ENCODE data around the gene FAM107B. TPM values are rescaled to one million over a fixed set of nuclear protein-coding genes. Genes with fewer than 3 reads are reported as not detected.

FAM107B gene
- total RNA-seq, 1 experiment from 2014 or later, result 24.5 TPM

DNA sequence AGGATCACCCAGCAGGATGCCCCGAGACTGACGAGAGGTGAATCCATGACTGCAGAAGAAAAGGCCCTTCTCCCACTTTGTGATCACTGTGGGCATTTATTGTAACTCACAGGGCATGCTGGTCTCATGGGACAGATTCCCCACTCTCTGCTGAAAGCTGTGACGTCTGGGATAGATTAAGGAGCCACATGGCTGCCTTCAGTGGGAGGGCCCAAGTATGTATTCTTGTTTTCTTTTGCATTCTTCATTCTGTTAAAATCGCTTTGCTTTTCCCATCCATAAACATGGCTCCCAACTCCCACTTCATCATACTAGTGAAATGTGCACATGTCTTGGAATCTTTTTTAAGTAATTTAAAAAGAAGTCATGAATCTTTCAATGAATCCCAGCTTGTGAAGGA, 67.2 kb downstream of the FAM107B start:
- DNase-seq, result no peak
- no peak overlapping the region for H2AK5ac ChIP-seq (ENCODE audit: insufficient read length, low read length)
- no peak overlapping the region for H2AFZ ChIP-seq (ENCODE audit: low read length)
- Mint-ChIP-seq H3K4me1 (peaks cover 41% of the 10 kb centered on the region in 2 experiments), H3K27ac (peak overlapping the region in 1 of 3 experiments; percentile 29; a peak in 2 of 7 replicates), H3K27me3 (ENCODE audit: low read depth) (no peaks in the 10 kb centered on the region), H3K36me3 (ENCODE audit: insufficient read depth in 1 of 3, low read depth in 3 of 3) (peaks cover 0 to 8% (median 5%) of the 10 kb centered on the region in 3 experiments; a peak in 3 of 7 replicates), H3K9me3 (peaks cover 4 to 9% of the 10 kb centered on the region in 2 experiments; a peak in 4 of 5 replicates), H3K4me3 (no peak overlapping the region)
- H3K56ac ChIP-seq (ENCODE audit: insufficient read length, low read depth, low read length), result no peak overlapping the region
- no peak overlapping the region for H4K5ac ChIP-seq (ENCODE audit: insufficient read length, low read depth, low read length)
- H2BK20ac ChIP-seq (ENCODE audit: low read depth, low read length, poor library complexity, severe bottlenecking), result no peak overlapping the region
- no peak overlapping the region for H3K4me2 ChIP-seq (ENCODE audit: insufficient read depth, insufficient read length, low read length)
- H2BK120ac ChIP-seq (ENCODE audit: low read depth, low read length, poor library complexity, severe bottlenecking), result no peak overlapping the region
- no peaks in the 10 kb centered on the region for H3K9me3 ChIP-seq (ENCODE audit: control insufficient read depth, low read depth, low read length)
- H3K23ac ChIP-seq (ENCODE audit: insufficient read length, low read depth, low read length), result no peak overlapping the region
- no peak overlapping the region for H3K14ac ChIP-seq (ENCODE audit: insufficient read depth, low read length)
- H4K8ac ChIP-seq (replicated peaks; ENCODE audit: insufficient read length, low read depth, low read length), result no peak overlapping the region
- no peak overlapping the region for H2BK12ac ChIP-seq (ENCODE audit: insufficient read length, low read depth, low read length)
- no peaks in the 10 kb centered on the region; the same call in 1 of the 2 replicates for H3K4me1 ChIP-seq (ENCODE audit: insufficient read depth, low read length)
- TF ChIP-seq, protein P1, sequence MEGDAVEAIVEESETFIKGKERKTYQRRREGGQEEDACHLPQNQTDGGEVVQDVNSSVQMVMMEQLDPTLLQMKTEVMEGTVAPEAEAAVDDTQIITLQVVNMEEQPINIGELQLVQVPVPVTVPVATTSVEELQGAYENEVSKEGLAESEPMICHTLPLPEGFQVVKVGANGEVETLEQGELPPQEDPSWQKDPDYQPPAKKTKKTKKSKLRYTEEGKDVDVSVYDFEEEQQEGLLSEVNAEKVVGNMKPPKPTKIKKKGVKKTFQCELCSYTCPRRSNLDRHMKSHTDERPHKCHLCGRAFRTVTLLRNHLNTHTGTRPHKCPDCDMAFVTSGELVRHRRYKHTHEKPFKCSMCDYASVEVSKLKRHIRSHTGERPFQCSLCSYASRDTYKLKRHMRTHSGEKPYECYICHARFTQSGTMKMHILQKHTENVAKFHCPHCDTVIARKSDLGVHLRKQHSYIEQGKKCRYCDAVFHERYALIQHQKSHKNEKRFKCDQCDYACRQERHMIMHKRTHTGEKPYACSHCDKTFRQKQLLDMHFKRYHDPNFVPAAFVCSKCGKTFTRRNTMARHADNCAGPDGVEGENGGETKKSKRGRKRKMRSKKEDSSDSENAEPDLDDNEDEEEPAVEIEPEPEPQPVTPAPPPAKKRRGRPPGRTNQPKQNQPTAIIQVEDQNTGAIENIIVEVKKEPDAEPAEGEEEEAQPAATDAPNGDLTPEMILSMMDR (conservative IDR thresholded peaks at IDR 0.05), result no peak
- no peaks in the 10 kb centered on the region for H3K23me2 ChIP-seq (ENCODE audit: insufficient read length, low read depth, low read length, poor library complexity, severe bottlenecking)
- no peaks in the 10 kb centered on the region for H3K27me3 ChIP-seq (ENCODE audit: insufficient read depth, low read length)
- no peak overlapping the region for H3K4ac ChIP-seq (ENCODE audit: low read depth, low read length)
- no peak overlapping the region for H2BK15ac ChIP-seq (ENCODE audit: low read depth, low read length)
- no peaks in the 10 kb centered on the region for H3K79me1 ChIP-seq (ENCODE audit: insufficient read depth, low read depth, low read length, poor library complexity, severe bottlenecking)
- no peaks in the 10 kb centered on the region for H3K79me2 ChIP-seq (ENCODE audit: insufficient read depth, low read length)
- H3K18ac ChIP-seq (ENCODE audit: insufficient read length, low read depth, low read length), result no peak overlapping the region
- WGBS (ENCODE audit: extremely low coverage, insufficient read length, low lambda C conversion rate), result no CpG with 5 or more reads among the region's 4 CpGs
- no peak overlapping the region for H2BK5ac ChIP-seq (ENCODE audit: insufficient read length, low read length)
- H3K27ac ChIP-seq (ENCODE audit: insufficient read length, low read depth, low read length), result no peak overlapping the region
- no peak overlapping the region for H3K9ac ChIP-seq (ENCODE audit: extremely low read depth, insufficient read length, low read length)
- H3T11ph ChIP-seq (ENCODE audit: low read length), result no peak overlapping the region
- no peaks in the 10 kb centered on the region for H4K20me1 ChIP-seq (ENCODE audit: control insufficient read depth, insufficient read depth, insufficient read length)
- H4K91ac ChIP-seq (ENCODE audit: insufficient read length, low read depth, low read length), result no peak overlapping the region

Data from H9 (cell line).